Keratinocyte (primary cell): ENCODE data around the gene TMEM134.

ENCODE experiments used
- CTCF ChIP-seq, 3 experiments: IDR thresholded peaks in 1 of 3; conservative IDR thresholded peaks in 1 of 3; optimal IDR thresholded peaks in 1 of 3; 2 replicates in 2 of 3; 3 replicates in 1 of 3; pipeline versions ENCODE3 to v1.5.1; 2011; ENCODE audit warnings: low read length in 3 of 3, mild to moderate bottlenecking in 3 of 3, moderate library complexity in 2 of 3, control low read depth in 1 of 3, inconsistent platforms in 1 of 3; ENCODE audit not compliant: insufficient read depth in 2 of 3; ENCODE audit errors: extremely low read depth in 1 of 3
- EZH2 ChIP-seq: IDR thresholded peaks from one replicate; pipeline ENCODE4 v1.6.1; 2012; ENCODE audit warnings: inconsistent platforms, mild to moderate bottlenecking, low read length, moderate library complexity

- no peak for TF ChIP-seq CTCF (optimal IDR thresholded peaks at IDR 0.05 in 1 of 3, IDR thresholded peaks at IDR 0.05 in 1 of 3, conservative IDR thresholded peaks at IDR 0.05 in 1 of 3; ENCODE audit: extremely low read depth in 1 of 3, insufficient read depth in 2 of 3, low read length in 3 of 3)
- no peak for TF ChIP-seq EZH2
Observed at GRCh38 chr11:67463680-67464410, 5.2 kb downstream of the TMEM134 start.
